GM21360 (cell line): ENCODE results near the gene PLK3.

ENCODE experiments used
- ATAC-seq: cut with Tn5 transposase; IDR thresholded peaks from one replicate; pipeline ENCODE4 v1.9.1; 2021; ENCODE audit warnings: mild to moderate bottlenecking, moderate library complexity; ENCODE audit not compliant: unreplicated experiment

PLK3 gene

GRCh38 chr1:44853201-44853600, 53.0 kb downstream of the PLK3 start:
- ATAC-seq = no peak

GRCh38 chr1:44854970-44855369, 54.8 kb downstream of the PLK3 start:
- no peak for ATAC-seq
